NOMO-1 treated with dmso at 0.1 percent for 144 hours (cell line): ENCODE measurements around the gene BARX1.

Experiments used
- DNase-seq: peaks from one replicate; lab custom pipeline; 2025; ENCODE audit not compliant: unreplicated experiment; lab: John Stamatoyannopoulos, UW

The BARX1 gene

DNA sequence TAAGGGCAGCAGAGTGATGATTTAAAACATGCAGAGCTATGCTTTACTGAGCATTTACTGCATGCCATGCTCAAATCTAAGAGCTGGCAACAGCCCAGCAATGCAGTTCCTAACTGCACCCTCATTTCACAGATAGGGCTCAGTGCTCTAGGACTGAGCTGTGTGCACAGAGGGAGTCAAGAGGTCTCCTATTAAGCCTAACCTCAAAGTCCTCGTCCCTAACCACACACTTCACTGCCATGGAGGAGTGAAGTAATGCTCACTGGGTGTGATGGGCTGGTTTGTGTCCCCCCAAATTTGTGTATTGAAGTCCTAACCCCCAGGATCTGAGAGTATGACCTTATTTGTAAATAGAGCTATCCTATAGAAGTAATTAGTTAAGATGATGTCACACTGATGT lies 25.9 kb downstream of the BARX1 start:
- DNase-seq, result no peak

DNA sequence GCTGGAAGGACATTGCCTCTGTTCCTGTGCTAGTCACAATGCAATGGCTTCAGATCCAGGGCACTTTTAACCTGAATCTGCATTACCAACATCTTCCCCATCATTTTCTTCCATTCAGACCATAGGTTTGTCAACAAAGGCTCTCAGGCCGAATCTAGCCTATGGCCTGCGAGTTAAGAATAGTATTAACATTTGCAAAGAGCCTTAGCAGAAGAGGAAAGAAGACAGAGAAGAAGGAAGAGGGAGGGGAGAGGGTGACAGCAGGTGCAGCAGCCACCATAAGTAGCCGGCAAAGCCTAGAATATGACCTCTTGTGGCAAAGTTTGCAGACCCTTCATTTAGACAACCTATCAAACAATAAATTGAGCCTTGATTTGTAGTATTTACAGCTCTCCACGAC lies 32.6 kb downstream of the BARX1 start:
- DNase-seq, result no peak

DNA sequence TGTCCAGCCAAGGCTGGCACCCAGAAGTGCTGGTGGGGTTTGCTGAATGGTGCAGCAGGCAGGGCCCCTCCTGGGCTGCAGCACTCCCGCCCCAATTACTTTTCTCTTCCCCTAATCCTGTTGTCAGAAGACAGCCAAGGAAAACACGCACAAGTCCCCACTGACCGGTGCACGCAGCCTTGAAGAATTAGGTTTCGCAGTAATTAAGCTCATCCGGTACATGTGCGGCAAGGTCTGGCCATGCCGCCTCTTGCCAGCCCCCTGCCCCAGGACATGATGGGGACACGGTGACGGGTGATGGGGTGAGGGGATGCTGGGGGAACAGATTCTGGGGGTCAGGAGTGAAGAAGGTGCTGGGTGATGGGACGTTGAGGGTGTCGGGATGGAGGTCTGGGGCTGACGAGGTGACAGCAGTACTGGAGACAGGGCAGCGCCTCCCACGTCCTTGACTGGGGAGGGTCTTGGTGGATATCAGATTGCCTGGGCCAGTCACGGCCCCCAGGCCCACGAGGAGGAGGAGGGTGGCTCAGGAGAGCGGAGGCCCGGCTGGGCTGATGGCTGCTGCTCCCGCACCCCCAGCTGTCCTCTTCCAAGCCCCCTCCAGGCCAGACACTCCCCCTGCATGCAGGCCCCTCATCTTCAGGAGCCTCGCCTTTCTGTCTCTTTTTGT lies 34.9 kb downstream of the BARX1 start:
- no peak for DNase-seq

DNA sequence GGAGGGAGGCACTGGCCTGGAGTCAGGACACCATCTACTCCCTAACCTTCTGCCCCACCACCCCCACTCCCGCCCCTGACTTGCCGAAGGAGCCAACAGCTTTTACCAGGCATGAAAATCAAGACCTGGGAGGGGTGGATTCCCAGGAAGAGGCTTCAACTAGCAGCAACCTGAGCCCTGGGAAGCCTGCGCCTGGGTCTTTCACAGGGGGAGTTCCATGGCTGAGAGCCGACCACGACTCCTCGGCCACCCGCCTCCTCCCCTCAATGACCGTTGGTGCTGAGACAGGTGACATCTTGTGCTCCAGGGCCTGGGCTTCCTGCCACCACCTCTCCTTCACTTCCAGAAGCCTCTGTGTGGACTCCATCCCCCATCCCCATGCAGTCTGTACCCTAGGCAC lies 37.1 kb downstream of the BARX1 start:
- no peak for DNase-seq

DNA sequence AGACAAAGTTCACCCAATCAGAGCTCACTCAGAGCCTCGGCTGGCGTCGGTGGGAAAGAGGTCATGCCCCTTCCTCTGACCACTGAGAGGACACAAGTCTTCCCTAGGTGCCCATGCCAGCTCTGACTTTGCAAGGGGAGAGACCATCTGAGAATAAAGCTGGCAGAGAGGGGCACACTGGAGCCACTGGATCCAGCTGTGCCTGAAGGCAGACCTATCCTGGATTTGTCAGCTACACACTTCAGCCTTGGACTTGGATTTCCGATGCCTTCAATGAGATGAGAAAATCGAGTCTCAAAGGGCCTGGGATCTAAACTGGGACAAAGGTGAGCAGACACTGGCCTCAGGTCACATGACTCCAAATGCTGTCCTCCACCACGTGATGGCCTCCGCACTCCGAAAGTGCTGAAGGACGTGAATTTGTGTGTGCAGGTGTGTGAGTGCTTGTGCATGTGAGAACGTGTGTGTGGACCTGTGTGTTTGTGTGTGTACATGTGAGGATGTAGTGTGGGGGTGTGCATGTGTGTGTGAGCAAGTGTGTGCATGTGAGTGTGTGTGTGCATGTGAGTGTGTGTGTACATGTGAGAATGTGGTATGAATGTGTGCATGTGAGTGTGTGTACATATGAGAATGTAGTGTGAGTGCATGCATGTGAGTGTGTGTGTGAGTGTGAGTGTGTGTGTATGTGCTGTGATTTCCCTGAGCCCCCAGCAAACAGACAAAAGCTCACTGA lies 37.9 kb downstream of the BARX1 start:
- no peak for DNase-seq

DNA sequence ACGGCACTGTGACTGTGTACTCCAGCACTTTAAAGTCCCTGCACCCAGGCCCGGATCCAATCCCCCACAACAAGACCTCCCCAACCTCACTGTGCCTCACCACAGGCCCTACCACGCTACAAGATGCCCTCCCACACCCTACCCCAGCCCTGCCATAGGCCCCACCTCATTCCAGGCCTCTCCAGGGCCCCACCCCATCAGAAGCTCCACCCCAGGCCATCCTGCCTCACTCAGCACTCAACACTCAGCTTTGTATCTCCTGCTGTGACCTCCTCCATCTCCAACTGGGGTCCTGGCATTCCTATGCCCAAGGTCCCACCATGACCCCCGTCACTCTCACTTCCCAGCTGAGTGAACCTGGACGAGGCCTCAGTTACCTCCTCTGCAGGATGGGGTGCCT lies 38.8 kb downstream of the BARX1 start:
- no peak for DNase-seq

DNA sequence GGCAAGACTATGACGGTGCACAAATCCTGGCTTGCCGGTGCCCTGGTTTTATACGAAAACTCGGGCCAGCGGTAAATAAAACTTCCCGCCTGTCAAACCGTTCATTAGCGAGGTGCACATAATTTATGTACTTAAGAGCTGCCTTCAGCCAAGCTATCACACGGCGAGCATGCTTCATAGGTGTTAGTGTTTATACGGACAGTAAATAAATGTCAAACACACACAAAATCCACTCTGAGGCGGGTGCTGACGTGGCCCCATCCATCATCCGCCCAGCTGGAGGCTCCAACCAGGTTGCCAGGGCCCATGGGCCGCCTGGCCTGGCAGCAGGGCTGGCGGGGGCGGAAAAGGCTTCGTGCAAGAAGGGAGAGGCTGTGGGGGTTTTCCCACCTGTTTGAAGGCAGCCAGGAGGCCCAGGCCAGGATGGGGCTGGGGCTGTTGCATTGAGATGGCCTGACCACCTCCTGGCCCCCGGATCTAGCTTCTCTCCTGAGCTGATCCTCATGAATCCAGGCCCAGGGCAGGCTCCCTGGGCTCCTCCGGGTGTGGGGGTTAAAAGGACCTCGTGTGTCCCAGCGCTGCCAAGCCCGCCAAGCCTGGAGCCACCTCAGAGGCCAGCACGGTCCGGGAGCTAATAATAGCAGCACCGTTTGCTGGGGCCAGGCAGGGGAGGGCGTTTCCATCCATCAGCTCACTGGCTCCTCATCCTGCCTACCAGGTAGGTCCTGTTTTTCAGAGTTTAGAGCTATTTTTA lies 43.2 kb downstream of the BARX1 start:
- no peak for DNase-seq

DNA sequence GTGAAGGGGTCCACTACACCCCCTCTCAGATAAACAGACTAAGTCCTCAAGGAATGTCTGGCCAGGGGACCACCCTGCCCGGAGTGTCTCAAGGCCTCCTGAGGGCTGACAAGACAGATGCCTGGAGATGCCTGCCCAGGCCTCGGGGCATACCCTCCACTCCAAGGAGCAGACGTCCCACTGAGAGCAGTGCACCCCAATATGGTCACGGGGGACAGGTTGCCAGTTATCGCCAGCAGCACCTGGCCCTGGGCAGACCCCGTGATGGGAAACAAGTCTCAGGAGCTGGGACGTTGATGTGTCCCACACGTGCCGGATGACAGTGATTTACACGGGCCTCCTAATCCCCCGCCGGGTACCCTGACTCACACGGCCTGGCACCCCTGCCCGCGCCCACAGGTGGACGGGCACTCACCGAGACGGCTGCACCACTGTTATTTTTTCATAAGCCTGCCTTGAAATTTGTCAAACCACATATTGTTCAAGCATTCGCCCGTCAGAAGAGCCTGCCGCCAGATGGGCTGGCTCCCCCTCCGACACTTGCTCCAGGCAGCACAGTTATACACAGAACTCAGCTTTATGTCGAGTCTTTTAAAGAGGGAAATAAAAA lies 43.9 kb downstream of the BARX1 start:
- DNase-seq, result no peak

DNA sequence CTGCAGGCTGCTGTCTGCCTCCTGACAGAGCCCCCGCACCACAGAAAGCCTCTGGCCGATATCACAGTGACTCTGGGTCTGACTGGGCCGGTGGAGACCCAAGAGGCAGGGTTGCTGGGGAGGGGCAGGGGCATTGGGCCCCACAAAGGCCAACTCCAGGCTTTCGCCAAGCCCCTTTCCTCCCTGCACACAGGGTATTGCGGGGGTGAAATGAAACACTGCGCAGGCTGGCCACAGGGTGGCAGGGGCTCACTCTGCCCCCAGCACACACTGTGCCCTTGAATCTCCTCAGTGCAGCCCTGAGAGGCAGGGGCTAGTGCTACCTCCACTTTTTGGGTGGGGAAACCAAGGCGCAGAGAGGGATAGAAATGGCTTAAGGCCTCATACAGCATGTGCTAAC lies 44.6 kb downstream of the BARX1 start:
- DNase-seq, result no peak

DNA sequence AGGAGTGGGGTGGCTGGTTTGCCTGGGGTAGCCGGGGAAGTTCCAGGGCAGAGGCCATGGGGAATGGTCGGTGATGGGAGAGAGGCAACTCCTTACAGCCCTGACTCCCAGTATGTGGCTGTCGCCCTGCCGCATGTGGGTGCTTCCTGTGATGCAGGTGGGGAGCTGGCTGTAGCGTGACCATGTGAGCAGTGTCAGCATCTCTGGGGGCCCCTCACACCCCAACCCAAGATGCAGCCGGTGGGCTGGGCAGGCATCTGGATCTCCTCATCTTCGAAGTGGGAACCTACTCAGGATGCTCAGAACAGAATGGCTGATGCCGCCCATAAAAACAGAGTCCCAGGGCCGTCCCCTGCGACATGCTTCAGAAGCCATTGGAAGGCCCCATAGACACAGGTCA lies 45.0 kb downstream of the BARX1 start:
- DNase-seq, result no peak

DNA sequence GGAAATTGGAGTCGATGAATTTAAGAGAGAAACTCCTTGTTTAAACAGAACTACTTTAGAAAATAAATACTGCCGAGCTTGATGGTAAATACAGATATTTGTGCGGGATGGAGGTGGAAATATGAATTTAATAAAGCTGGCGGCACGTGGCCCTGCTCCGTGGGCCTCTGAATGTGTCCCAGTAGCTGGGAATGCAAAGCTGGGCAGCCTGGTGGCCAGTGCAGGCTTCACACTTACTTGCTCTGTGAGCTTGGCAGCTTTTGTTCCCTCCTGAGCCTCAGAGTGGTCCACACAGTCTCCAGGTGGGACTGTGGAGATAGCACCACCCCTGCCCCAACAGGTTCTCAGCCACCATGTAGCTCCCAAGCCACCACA lies 45.9 kb downstream of the BARX1 start:
- DNase-seq, result no peak

DNA sequence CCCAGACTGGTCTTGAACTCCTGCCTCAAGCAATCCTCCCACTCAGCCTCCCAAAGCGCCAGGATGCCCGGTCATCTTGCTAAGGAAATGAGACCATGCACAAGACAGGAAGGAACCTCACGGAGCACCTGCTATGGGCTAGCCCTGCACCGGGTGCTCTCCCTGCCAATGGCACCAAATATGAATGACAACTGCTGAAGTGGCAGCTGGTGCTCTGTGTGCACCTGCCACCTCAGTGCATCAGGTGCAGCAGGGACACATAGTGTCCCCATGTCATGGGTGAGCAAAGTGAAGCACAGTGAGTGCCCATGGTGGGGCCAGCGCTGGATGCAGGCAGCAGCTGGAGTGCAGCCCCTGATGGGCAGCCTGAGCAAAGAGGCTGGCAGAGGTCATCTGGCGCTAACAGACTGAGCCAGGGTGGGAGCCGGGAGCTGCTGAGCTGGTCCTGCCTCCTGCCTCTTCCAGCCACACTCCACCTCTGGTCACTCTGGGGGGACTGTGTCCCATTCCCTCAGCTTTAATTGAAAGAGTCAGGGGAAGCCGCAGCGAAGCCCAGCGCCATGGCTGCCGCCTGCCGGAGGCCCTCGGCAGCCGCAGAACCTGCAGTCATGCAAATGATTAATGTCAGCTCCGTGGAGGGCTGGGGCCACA lies 46.4 kb downstream of the BARX1 start:
- DNase-seq, result no peak

DNA sequence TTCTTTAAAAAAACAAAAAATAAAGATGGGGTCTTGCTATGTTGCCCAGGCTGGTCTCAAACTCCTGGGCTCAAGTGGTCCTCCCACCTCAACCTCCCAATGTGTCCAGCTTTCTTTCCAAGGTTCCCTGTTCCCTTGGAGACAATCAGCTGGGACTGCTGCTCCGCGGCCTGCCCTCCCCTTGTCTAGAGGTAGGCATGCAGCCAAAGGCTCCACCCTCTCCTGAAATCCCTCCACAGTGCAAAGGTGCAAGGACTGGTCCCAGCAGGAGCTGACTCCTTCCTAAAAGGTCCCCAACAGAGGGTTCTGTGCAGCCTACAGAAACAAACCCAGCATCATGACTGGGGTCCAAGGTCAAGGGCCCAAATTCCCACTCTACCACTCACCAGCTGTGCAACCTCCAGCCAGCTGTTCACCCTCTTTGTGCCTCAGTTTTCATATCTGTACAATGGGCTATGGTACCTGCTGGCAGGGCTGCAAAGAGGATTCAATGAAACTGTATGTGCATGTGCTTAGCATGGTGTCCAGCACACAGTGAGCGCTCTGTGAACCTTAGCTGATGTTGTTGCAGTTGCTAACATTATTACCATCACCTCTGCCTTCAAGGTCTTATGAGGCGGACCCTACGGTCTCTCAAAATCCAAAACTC lies 47.5 kb downstream of the BARX1 start:
- no peak for DNase-seq

DNA sequence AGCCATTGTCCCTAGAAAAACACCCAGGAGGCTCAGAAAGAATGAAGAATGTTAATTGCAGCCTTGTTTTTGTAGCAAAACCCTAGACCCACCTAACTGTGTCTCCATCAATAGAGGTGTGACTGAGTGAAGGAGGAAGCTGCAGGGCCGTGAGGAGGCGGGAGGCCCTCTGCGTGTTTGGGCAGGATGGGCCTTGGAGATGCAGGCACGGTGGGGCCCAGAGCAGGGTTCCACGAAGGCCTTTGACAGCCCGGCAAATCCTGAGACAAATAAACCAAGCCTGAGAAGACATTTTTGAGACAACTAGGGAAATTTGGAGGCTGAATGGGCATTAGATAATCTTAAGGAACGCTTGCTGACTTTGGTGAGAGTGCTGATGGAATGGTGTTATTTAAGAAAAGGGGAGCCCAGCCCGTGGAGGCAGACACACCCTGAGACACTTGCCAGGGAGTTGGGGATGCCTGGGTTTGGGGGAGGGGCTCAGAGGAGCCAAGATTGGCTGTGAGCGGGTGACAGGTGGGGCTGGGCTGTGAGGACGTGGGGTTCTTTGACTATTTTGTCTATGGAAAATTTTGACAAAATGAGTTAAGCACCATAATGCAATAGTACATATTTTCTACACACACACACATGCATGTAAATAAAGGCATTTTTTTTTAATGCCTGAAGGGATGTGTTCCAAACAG lies 48.8 kb downstream of the BARX1 start:
- DNase-seq, result no peak

DNA sequence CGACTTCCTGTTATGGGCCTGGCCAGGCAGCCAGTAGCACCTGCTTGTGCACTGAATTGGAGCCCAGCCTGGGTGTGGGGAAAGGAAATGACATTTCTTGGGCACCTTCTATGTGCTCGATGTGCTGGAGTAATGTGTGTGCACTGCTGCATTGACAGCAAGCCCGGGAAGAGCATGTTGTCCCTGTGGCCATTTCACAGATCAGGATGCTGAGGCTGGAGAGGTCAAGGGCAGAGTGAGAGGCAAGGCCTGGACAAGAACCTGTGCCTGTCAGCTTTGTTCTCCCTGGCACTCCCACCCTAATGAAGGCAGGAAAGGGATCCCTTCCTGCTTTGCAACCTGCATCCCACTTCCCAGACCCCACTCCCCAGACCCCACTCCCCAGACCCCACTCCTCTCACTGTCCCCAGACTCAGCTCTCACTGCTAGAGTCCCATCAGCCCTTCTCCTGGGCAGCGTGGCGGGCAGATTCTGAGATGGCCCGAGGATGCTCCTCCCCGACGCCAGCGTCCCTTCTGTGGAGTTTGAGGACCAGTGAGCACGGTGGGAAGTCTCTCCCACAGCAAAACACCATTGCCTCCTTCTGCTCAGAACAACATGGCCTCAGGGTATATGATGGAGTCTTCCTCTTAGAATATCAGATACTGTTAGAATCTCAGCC lies 49.6 kb downstream of the BARX1 start:
- no peak for DNase-seq

DNA sequence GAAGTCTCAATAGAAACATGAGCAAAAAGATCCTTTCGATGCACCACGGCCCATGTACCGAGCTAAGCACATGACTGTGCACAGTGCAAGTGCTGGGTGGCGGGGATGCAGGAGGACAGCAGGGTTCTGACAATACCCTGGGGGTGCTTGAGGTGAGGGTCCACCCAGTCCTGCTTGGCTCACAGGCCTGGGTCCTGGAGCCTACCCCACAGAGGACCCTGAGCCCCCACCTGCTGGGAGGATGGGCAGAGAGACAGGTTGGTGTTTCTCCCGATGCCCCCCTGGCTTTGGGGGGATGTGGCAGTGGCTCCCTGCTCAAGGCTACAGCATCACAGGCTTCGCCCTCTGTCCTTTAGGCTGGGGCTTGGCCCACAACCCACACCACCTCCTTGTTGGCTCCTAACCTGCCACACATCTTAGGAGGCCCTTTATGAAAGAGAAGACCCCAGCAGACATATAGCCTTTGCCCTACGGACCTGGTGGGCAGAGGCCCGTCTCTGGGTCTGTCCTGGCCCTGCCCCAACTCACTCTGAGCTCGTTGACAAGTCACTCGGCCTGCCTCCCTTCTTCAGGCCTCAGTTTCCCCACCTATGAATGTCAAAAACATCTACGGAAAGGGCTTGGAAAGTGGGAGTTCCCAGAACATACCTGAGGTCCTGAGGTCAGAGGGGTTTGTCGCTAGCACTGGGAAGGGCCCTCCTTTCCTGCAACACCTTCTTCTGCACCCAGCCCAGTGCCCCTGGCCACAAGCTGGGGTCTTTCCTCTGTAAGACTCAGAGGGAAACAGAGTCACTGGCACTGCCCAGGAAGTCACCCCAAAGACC lies 50.3 kb downstream of the BARX1 start:
- no peak for DNase-seq

DNA sequence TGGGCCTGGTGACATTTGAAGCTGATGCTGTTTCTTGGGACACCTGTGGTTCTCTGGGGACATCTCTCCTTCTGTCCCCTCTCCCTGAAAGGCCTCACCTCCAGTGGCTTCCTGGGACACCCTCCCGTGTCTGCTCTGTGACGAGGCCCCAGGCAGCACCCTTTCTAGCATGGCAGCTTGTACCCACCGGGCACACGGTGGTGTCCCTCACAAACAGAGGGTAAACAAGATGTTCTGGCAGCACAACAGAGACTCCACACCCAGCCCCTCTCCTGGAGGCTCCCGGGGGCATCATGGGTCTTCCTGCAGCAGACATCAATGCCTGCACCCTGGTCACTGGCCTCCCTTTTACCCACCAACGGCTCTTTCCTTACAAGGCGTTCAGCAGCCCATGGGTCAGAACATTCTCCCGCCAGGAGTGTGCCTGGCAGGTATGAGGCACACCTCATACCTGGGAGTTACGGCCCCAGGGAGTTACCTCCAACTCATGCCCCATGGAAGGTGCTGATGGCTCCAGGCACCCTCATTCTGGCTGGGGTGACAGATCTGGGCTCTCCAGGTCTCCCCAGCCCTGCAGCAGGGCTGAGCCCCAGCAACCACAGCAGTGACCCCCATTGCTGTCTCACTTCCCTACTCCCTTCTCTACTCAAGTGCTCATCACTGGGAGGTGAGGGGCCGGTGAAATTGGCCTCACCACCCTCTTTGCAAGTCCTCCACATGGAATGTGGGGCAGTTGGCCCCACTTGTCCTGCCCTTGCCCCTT lies 51.1 kb downstream of the BARX1 start:
- DNase-seq, result no peak
